ENCODE measurements around the gene GNPDA1. TPM values are rescaled to one million over a fixed set of nuclear protein-coding genes. Genes with fewer than 3 reads are reported as not detected.
A peak's percentile ranks its signal among the peaks of the same experiment; 100 is the strongest.
"Not testable (repeated sequence)": the region's sequence is repeated elsewhere in the genome, so short reads cannot be mapped to it uniquely, and the experiment has no call there.

The GNPDA1 gene
- total and polyA plus RNA-seq, 2 of the 8 experiments (the other 6 are each of a cell fraction or from before 2014, with no cell fraction given), result 33.0 to 94.3 TPM

DNA sequence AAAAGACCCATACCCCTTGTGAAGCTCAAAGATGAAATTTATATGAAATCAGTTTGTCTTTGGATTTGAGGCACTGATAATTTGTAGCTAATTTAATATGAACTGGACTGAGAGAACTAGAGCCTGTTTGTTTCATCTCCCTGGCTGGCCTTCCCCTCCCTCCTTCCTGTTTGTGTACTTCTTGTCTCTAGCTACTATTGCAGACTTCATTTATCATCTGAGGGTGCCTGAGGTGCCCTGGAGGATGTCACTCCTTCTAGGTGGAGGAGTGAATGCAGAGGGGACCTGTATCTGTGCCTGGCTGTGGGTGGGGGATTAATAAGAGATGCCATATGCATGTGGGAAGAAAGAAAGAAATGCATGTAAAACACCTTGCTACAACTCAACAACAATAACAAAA, 22.2 kb upstream of the GNPDA1 start (continued):
- TF ChIP-seq FOSL1 (IDR thresholded peaks at IDR 0.05; ENCODE audit: insufficient read depth, low read depth, low read length), result no peak
- no peak for TF ChIP-seq CEBPB (IDR thresholded peaks at IDR 0.05; ENCODE audit: low read depth, low read length)
- TF ChIP-seq, protein P1, sequence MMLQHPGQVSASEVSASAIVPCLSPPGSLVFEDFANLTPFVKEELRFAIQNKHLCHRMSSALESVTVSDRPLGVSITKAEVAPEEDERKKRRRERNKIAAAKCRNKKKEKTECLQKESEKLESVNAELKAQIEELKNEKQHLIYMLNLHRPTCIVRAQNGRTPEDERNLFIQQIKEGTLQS (IDR thresholded peaks at IDR 0.05; ENCODE audit: insufficient read depth, low read depth, low read length), result no peak
- TF ChIP-seq JUN (IDR thresholded peaks at IDR 0.05; ENCODE audit: low read depth, low read length), result no peak
- TF ChIP-seq KDM5A (IDR thresholded peaks at IDR 0.05; ENCODE audit: low read length), result no peak
- no peak for TF ChIP-seq EP300 (IDR thresholded peaks at IDR 0.05; ENCODE audit: borderline replicate concordance in 1 of 2, low read depth in 2 of 2, low read length in 2 of 2)
- TF ChIP-seq RNF2 (IDR thresholded peaks at IDR 0.05; ENCODE audit: borderline replicate concordance, low read depth, low read length, missing control alignments, poor library complexity, severe bottlenecking), result no peak
- TF ChIP-seq HDAC6 (IDR thresholded peaks at IDR 0.05; ENCODE audit: low read depth, low read length), result no peak

DNA sequence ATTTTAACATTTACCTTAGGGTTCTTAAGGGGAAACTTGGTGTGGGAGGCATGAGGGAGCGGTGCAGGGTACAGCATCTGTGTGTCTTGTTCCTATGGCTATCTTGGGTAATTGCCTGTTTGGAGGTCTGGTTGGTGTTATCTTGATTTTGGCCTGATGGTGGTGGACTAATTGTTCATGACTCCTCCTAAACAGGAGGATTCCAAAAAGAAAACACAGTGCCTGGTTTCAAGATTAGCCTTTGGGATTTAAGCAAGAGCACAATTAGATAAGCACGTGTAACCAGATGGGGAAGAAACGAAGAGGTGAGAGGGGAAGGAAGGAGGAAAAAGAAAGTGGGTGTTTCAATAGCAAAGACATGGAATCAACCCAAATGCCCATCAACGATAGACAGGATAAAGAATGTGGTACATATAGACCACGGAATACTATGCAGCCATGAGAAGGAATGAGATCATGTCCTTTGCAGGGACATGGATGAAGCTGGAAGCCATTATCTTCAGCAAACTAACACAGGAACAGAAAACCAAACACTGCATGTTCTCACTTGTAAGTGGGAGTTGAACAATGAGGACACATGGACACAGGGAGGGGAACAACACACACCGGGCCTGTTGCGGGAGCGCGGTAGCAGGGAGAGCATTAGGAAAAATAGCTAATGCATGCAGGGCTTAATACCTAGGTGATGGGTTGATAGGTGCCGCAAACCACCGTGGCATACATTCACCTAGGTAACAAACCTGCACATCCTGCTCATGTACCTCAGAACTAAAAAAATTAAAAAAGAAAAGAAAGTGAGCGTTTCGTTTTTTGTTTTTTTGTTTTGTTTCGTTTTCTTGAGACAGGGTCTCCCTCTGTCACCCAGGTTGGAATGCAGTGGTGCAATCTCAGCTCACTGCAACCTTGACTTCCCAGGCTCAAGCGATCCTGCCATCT, 21.1 kb upstream of the GNPDA1 start:
- not testable (repeated sequence) for H3K23me2 ChIP-seq (ENCODE audit: low read depth, low read length); H2BK5ac ChIP-seq (ENCODE audit: low read depth, low read length); H3K9me3 ChIP-seq (ENCODE audit: insufficient read depth in 2 of 2, low read depth in 1 of 2, low read length in 1 of 2); H4K5ac ChIP-seq (ENCODE audit: insufficient read length, low read depth, low read length); H2AK5ac ChIP-seq (ENCODE audit: low read depth, low read length); H3K4me2 ChIP-seq (ENCODE audit: insufficient read depth in 1 of 2, low read depth in 2 of 2, low read length in 2 of 2); H2BK12ac ChIP-seq (ENCODE audit: low read depth, low read length); H3K56ac ChIP-seq (replicated peaks; ENCODE audit: insufficient read length, low read depth, low read length); H3K4ac ChIP-seq (replicated peaks; ENCODE audit: insufficient read length, low read depth, low read length); FAIRE-seq; H2BK15ac ChIP-seq (ENCODE audit: low read length); H3K36me3 ChIP-seq (ENCODE audit: control insufficient read depth in 2 of 4, insufficient read depth in 4 of 4, low read length in 3 of 4); H3K79me1 ChIP-seq (ENCODE audit: low read depth, low read length); H4K91ac ChIP-seq (replicated peaks; ENCODE audit: insufficient read length, low read length); H3K4me3 ChIP-seq (ENCODE audit: extremely low read depth in 1 of 4, insufficient read depth in 2 of 4, low read depth in 3 of 4, low read length in 4 of 4); H3K18ac ChIP-seq (ENCODE audit: extremely low read depth, low read length); H4K8ac ChIP-seq (ENCODE audit: extremely low read depth, insufficient read depth, low read length); H2BK120ac ChIP-seq (replicated peaks; ENCODE audit: low read depth, low read length); H3K14ac ChIP-seq (ENCODE audit: insufficient read length); H2AFZ ChIP-seq (ENCODE audit: low read length); H3K4me1 ChIP-seq (replicated peaks in 1 of 4; ENCODE audit: control insufficient read depth in 3 of 4, insufficient read depth in 4 of 4, low read length in 3 of 4); H3K79me2 ChIP-seq (ENCODE audit: control insufficient read depth in 1 of 2, insufficient read depth in 2 of 2, low read length in 2 of 2); H3K27me3 ChIP-seq (replicated peaks in 1 of 4; ENCODE audit: control insufficient read depth in 3 of 4, extremely low read depth in 1 of 4, insufficient read depth in 3 of 4, low read length in 3 of 4); H3K9ac ChIP-seq (replicated peaks in 1 of 4; ENCODE audit: extremely low read depth in 1 of 4, low read depth in 3 of 4, low read length in 3 of 4); H3K23ac ChIP-seq (ENCODE audit: insufficient read length); H2BK20ac ChIP-seq (ENCODE audit: low read length); H4K20me1 ChIP-seq (replicated peaks in 1 of 2; ENCODE audit: control insufficient read depth in 1 of 2, insufficient read depth in 2 of 2, low read length in 2 of 2); H3K27ac ChIP-seq (ENCODE audit: low read depth, low read length)
- CTCF ChIA-PET (ENCODE audit: partially characterized antibody), result interaction anchor here (0.9 to 1.3 kb wide), 3 partner anchors 8 to 109 kb away, joined by 3 to 8 read pairs (median 3); no protein-coding TSS in a partner anchor
- peak in 1 of 2 experiments; percentile 13 for DNase-seq (ENCODE audit: low read depth in 1 of 2, low spot score in 2 of 2)
- POLR2A ChIA-PET (ENCODE audit: partially characterized antibody), result interaction anchor here (1.4 to 1.5 kb wide), 2 partner anchors 22 to 24 kb away, joined by 3 to 4 read pairs; no protein-coding TSS in a partner anchor
- WGBS, 2 experiments (ENCODE audit: extremely low coverage in 1 of 2, insufficient coverage in 1 of 2, insufficient read length in 1 of 2, insufficient replicate concordance in 2 of 2, low coverage in 1 of 2, low lambda C conversion rate in 2 of 2, missing lambda C conversion rate in 1 of 2), result 90% methylated on average over 15 of the region's 15 CpGs; no CpG with 5 or more reads in 1 of the 2 experiments

Measured in H1 (cell line).